Endothelial cell of umbilical vein (primary cell): Measurements from ENCODE around the gene COQ5. TPM values are rescaled to one million over a fixed set of nuclear protein-coding genes. Genes with fewer than 3 reads are reported as not detected.

Source experiments
- BruUV-seq: library from RNA; stranded (reverse); fragments of 400-500 nt; replicated peaks from 2 replicates; lab custom pipeline; 2021; lab: Mats Ljungman, UMichigan
- CTCF ChIA-PET: fragments of 300-600, 350-600 bp; sonication (Branson Sonifier 250); formaldehyde crosslinking; loops from one replicate; lab custom pipeline; 2021; ENCODE audit warnings: antibody characterized with exemption, inconsistent platforms; lab: Charles Lee
- POLR2A ChIA-PET: fragments of 300-600, 350-600 bp; sonication (Branson Sonifier 250); formaldehyde crosslinking; loops from one replicate; lab custom pipeline; 2021; ENCODE audit warnings: antibody characterized with exemption, inconsistent platforms; lab: Charles Lee
- DNase-seq: peaks from one replicate; pipeline ENCODE4 v3.0.0-alpha.2; 2011; ENCODE audit warnings: low read depth, low spot score
- FAIRE-seq: peaks from 2 replicates; lab custom pipeline; 2011; peaks lifted over from hg19 to GRCh38; lab: Jason Lieb, UNC
- H2AFZ ChIP-seq: 2 replicates; pipeline ENCODE4 v1.6.0; 2012; ENCODE audit warnings: low read depth, low read length, control low read depth, inconsistent platforms
- H3K27ac ChIP-seq: 2 replicates; pipeline ENCODE4 v1.5.1; 2011; ENCODE audit warnings: low read depth, mild to moderate bottlenecking, control low read depth, low read length, moderate library complexity; ENCODE audit not compliant: insufficient read depth
- H3K27me3 ChIP-seq, 2 experiments: 2 replicates each; pipeline versions ENCODE4 v1.6.0 to v1.6.1; 2011; ENCODE audit warnings: low read length in 2 of 2, mixed read lengths in 1 of 2; ENCODE audit not compliant: control insufficient read depth in 2 of 2, insufficient read depth in 2 of 2
- H3K36me3 ChIP-seq, 2 experiments: 2 replicates in 1 of 2; 3 replicates in 1 of 2; pipeline ENCODE4 v1.5.1; 2011; ENCODE audit warnings: low read length in 2 of 2, mild to moderate bottlenecking in 1 of 2, moderate library complexity in 1 of 2; ENCODE audit not compliant: control insufficient read depth in 2 of 2, insufficient read depth in 2 of 2; ENCODE audit errors: extremely low read depth in 1 of 2
- H3K4me1 ChIP-seq: 3 replicates; pipeline ENCODE4 v1.5.1; 2011; ENCODE audit warnings: mild to moderate bottlenecking, low read length; ENCODE audit not compliant: control insufficient read depth, insufficient read depth; ENCODE audit errors: extremely low read depth
- H3K4me2 ChIP-seq: 2 replicates; pipeline ENCODE4 v1.6.1; 2011; ENCODE audit warnings: low read length, control low read depth, mixed read lengths; ENCODE audit not compliant: insufficient read depth
- H3K4me3 ChIP-seq, 3 experiments: fragments of 200-600 bp in 1 of 3; sonication (generic), shearing (Covaris generic) in 1 of 3; replicated peaks in 1 of 3; 2 replicates each; pipeline ENCODE4 v1.5.1; 2011 to 2016; ENCODE audit warnings: control low read depth in 3 of 3, low read length in 3 of 3, mild to moderate bottlenecking in 2 of 3, inconsistent platforms in 1 of 3, low read depth in 1 of 3, moderate library complexity in 1 of 3; ENCODE audit not compliant: insufficient read depth in 1 of 3
- H3K79me2 ChIP-seq: 2 replicates; pipeline ENCODE4 v1.6.0; 2012; ENCODE audit warnings: low read length, inconsistent platforms; ENCODE audit not compliant: control insufficient read depth, insufficient read depth
- H3K9ac ChIP-seq: replicated peaks from 2 replicates; pipeline ENCODE3; 2011; ENCODE audit warnings: low read length, control low read depth; ENCODE audit not compliant: insufficient read depth; ENCODE audit errors: extremely low read depth
- H3K9me1 ChIP-seq: replicated peaks from 3 replicates; pipeline ENCODE4 v1.6.0; 2011; ENCODE audit warnings: mild to moderate bottlenecking, low read length; ENCODE audit not compliant: control insufficient read depth, insufficient read depth; ENCODE audit errors: extremely low read depth
- H3K9me3 ChIP-seq: replicated peaks from 2 replicates; pipeline ENCODE4 v1.5.1; 2012; ENCODE audit warnings: low read length, inconsistent platforms; ENCODE audit not compliant: control insufficient read depth, insufficient read depth
- H4K20me1 ChIP-seq: replicated peaks from 2 replicates; pipeline ENCODE3; 2011; ENCODE audit warnings: mild to moderate bottlenecking, low read length; ENCODE audit not compliant: control insufficient read depth, insufficient read depth; ENCODE audit errors: extremely low read depth
- CTCF ChIP-seq, 2 donors: IDR thresholded peaks; 1 replicate in 1 of 2; 2 replicates in 1 of 2; pipeline ENCODE4 v1.5.1; 2011; ENCODE audit warnings: low read length in 2 of 2, mild to moderate bottlenecking in 2 of 2, moderate library complexity in 2 of 2, control low read depth in 1 of 2, inconsistent platforms in 1 of 2, low read depth in 1 of 2; ENCODE audit not compliant: insufficient read depth in 1 of 2; ENCODE audit errors: extremely low read depth in 1 of 2
- FOS ChIP-seq: IDR thresholded peaks from 2 replicates; pipeline ENCODE4 v1.6.1; 2011; ENCODE audit warnings: mild to moderate bottlenecking, low read length, moderate library complexity, borderline replicate concordance; ENCODE audit not compliant: insufficient read depth
- GATA2 ChIP-seq: IDR thresholded peaks from 2 replicates; pipeline ENCODE4 v1.7.0; 2011; ENCODE audit warnings: low read depth, mild to moderate bottlenecking, moderate library complexity, mixed read lengths, low read length; ENCODE audit not compliant: insufficient read length, insufficient read depth
- JUN ChIP-seq: IDR thresholded peaks from 2 replicates; pipeline ENCODE4 v1.6.1; 2011; ENCODE audit warnings: borderline replicate concordance, low read depth; ENCODE audit not compliant: insufficient read length, insufficient read depth
- MAX ChIP-seq: IDR thresholded peaks from 2 replicates; pipeline ENCODE4 v1.6.1; 2011; ENCODE audit not compliant: insufficient read depth, insufficient read length
- MYC ChIP-seq: IDR thresholded peaks from one replicate; pipeline ENCODE4 v1.6.1; 2011; ENCODE audit warnings: mild to moderate bottlenecking, low read depth, low read length
- POLR2A ChIP-seq: IDR thresholded peaks from 2 replicates; pipeline ENCODE4 v1.6.1; 2012; ENCODE audit warnings: low read depth, mild to moderate bottlenecking, control low read depth, low read length
- POLR2AphosphoS5 ChIP-seq: IDR thresholded peaks from 2 replicates; pipeline ENCODE4 v1.6.1; 2012; ENCODE audit warnings: low read depth, mild to moderate bottlenecking, control low read depth, low read length, moderate library complexity; ENCODE audit not compliant: insufficient read depth
- dilution Hi-C: fragments of 300-500 bp; cut with MboI; formaldehyde crosslinking; loops from one replicate; pipeline ENCODE4 v1.15.0; 2019; ENCODE audit warnings: low sequenced_read_pairs; ENCODE audit not compliant: extremely low pct_ligation_motif_present
- intact Hi-C: fragments of 100-400 bp; cut with micrococcal nuclease; formaldehyde crosslinking; loops from one replicate; pipeline ENCODE4 v1.10.0; 2022
- polyA plus RNA-seq, 4 experiments: library from polyadenylated mRNA; depleted of rRNA in 3 of 4; stranded (reverse) in 3 of 4; unstranded in 1 of 4; fragments of >200 nt; gene quantifications; 2 replicates each; pipeline versions ENCODE4 v1.2.1 to v1.2.3, GENCODE V29; 2011 to 2012; ENCODE audit warnings: missing spikeins in 1 of 4
- total RNA-seq: library from RNA; stranded (reverse); gene quantifications from 2 replicates; pipeline ENCODE4 v1.2.3, GENCODE V29; 2021

Gene COQ5
- total and polyA plus RNA-seq, 2 donors (not counting 3 experiments of a cell fraction or from before 2014, with no cell fraction given): 19.7 to 23.7 TPM

GRCh38 chr12:120534703-120535655 is 6.0 kb upstream of the COQ5 start:
- Histone ChIP-seq H2AFZ (peak overlapping the region; percentile 6), H3K9me1 (no peaks in the 10 kb centered on the region), H3K4me2 (peak overlapping the region; percentile 100), H4K20me1 (peaks cover 14% of the 10 kb centered on the region), H3K79me2 (peaks cover 58% of the 10 kb centered on the region), H3K27ac (peak overlapping the region; percentile 52), H3K36me3 (no peaks in the 10 kb centered on the region), H3K9me3 (no peaks in the 10 kb centered on the region), H3K4me1 (peaks cover 47% of the 10 kb centered on the region), H3K4me3 (peak overlapping the region; percentile 40 to 83 (median 69)), H3K27me3 (no peaks in the 10 kb centered on the region), H3K9ac (peak overlapping the region; percentile 63)
- intact Hi-C loops (no loop called here), dilution Hi-C loops (no loop called here)
- BruUV-seq: TSS peak; percentile 43
- CTCF ChIA-PET: interaction anchor here (1.2 to 1.4 kb wide), 2 partner anchors 27 to 30 kb away, joined by 3 read pairs; no protein-coding TSS in a partner anchor
- FAIRE-seq (peak; percentile 81), DNase-seq (peak; percentile 81)
- POLR2A ChIA-PET: no interaction called here
- TF ChIP-seq GATA2 (no peak), POLR2AphosphoS5 (no peak), POLR2A (no peak), FOS (peak; percentile 79), JUN (peak; percentile 66), CTCF (IDR thresholded peaks at IDR 0.05; ENCODE audit: extremely low read depth in 1 of 2, insufficient read depth in 1 of 2, low read depth in 1 of 2, low read length in 2 of 2) (peak in 1 of 2 donors; percentile 7), MYC (no peak), MAX (no peak)
